HG03159 (cell line): Measurements from ENCODE around the gene EID2B.

Experiments
- ATAC-seq: cut with Tn5 transposase; IDR thresholded peaks from one replicate; pipeline ENCODE4 v1.9.1; 2021; ENCODE audit warnings: mild to moderate bottlenecking, moderate library complexity; ENCODE audit not compliant: unreplicated experiment

The EID2B gene

DNA sequence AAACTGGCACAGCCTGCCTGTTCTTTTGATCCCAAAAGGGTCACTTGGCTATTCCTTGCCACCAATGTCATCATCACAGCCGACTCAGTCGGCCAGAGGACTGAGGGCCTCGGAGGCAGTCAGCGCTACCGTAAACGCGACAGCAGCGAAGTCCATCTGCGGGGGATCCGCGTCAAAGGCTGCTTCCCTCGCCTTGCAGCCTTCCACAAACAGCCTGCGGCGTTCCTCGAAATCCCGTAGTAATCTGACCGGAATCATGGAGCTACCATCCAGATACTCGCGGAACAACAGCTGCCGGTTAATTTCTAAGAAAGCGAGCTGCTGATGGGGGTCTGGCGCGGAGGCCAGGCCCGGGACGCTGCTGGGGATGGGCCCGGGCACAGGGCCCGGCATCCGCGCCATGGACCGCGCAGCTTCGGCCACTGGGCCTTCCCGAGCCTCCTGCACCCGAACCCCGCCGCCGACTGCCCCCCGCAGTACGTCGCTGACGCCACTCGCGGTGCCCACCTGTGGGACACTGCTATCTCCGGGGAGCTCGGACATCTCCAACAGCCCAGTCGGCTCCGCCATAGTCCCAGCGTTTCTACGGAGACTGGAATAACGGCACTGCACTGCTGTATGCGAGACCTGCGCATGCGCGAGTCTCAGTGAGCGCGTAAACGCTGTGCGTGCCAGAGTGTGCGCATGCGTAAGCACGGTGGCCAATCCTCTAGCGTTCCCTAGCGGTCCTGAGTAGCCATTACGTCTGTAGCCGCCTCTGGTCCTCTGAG is at the start of gene EID2B:
EID2B (minus strand) TSS at position 620 of the 770 bp plus-strand sequence; CDS start at position 570, 50 bp downstream.
- ATAC-seq: peak; percentile 94

GRCh38 chr19:39582442-39582841 is 49.8 kb upstream of the EID2B start:
- ATAC-seq: no peak

DNA sequence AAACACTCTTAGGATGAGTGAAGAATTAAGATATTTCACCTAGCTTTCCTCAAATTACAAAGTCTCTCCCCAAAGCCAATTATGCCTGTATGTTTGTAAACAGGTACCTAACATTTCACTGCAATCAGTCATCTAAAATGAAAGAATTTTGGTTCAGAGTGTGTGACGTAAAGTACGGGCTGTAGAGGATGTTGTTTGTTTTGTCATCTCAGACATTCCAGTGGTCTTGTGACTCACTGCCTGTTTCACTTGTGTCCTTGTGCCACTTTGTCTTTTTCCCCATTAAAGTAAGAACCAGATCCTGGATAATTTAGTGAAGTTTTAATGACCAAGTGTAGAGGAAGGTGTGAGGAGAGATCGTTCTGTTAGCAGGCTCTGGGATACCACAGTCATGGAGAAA is 36.0 kb upstream of the EID2B start:
- no peak for ATAC-seq

- ATAC-seq: no peak
These were observed 33.4 kb upstream of the EID2B start for GRCh38 chr19:39566064-39566463.

- ATAC-seq: no peak
These were observed 30.8 kb upstream of the EID2B start for GRCh38 chr19:39563408-39563807.

DNA sequence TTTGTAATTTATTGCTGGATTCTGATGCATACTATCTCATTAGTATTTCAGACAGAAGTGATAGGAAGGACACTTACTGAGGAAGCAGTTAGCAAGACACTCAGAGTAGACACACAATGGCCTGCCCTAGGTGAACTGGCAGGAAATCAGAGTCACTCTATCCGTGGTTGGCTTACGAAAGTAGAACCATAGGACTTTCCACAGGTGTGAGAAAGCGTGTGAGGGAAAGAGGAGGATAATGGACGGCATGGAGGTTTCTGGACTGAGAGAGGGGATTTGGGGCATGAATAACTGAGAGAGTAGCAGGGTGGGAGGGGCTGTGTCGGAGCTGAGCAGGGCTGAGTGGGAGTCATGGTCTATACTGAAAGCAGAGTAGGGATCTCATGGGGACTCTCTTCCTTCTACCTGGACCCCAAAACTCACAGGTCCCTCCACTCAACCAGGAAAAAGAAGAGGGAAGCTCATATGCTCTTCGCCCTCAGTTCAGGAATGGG is 26.0 kb upstream of the EID2B start:
- ATAC-seq: no peak

GRCh38 chr19:39557811-39558623 is 25.4 kb upstream of the EID2B start:
- ATAC-seq: no peak

DNA sequence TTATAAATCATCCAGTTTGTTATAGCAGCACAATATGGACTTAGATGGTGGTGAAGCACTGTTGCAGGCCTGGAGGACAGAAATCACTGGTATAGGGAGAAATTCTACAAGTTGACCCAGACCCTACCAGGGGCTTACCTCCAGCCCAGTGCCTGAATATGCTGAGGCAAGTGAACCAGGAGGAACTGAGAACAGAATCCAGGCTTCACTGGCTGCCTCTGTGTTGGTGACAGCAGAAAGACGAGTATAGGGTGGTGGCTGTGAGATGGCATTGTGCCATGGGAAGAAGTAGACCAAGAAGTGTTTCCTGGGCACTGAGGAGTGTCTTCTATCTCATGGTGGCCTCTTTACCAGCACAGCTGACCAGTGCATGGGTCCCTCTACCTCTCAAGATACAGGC is 23.2 kb upstream of the EID2B start:
- no peak for ATAC-seq

GRCh38 chr19:39554701-39555311 is 22.2 kb upstream of the EID2B start:
- ATAC-seq: no peak

GRCh38 chr19:39553082-39553652 is 20.5 kb upstream of the EID2B start:
- ATAC-seq: no peak

- no peak for ATAC-seq
These were observed 17.5 kb upstream of the EID2B start for GRCh38 chr19:39550197-39550596.

DNA sequence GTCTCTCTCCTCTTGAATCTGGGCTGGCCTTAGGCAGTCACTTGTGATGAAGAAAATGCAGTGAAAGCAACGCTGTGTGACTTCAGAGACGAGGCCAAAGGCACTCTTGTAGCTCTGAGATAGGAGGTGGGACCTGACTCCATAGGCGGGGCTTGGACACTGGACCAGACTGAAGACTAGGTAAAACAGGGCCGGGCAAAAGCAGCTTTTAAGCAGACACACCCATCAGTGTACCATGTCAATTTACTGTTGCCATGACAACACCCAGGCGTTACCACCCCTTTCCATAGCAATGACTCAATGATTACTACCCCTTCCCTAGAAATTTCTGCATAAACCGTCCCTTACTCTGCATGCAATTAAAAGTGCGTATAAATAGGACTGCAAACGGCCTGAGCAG is 13.9 kb upstream of the EID2B start:
- ATAC-seq: no peak

DNA sequence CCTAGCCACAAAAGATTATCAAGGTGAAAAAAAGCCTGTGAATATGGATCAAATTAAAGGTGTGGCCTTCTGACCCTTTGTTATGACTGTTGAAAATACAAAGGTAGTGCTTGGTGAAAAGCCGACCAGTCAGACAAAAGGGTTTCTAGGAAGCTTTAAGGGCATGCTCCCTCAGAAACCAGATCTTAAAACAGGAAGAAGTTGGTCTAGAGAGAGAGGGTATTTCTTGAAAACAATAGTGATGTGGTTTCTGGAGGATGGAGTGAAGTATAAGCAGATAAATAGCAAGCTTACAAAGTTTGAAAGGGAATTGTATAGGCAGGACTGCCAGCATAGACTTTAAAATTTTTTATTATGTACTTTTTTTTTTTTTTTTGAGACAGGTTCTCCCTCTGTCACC is 12.3 kb upstream of the EID2B start:
- no peak for ATAC-seq

- ATAC-seq: no peak
These were observed 11.7 kb upstream of the EID2B start for GRCh38 chr19:39544226-39544903.

GRCh38 chr19:39543477-39543857 is 10.8 kb upstream of the EID2B start:
- no peak for ATAC-seq

DNA sequence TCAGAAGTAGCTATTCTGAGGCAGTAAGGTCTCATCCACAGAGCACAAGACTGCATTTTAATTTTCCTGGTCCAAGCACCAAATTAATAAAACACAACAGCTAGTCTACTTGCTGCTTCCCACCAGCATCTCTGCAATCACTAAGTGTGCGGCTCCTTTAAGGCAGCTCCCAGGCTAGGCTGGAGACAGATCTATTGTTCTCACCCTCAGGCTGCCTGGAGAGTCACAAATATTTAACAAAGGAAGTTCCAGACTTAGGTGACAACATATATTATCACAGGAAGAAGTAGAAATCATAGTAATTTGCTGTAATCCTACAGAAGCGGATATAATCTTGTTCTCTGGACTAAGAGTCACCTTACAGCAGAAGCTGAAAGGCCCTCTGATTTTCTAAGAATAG is 9.6 kb upstream of the EID2B start:
- no peak for ATAC-seq

DNA sequence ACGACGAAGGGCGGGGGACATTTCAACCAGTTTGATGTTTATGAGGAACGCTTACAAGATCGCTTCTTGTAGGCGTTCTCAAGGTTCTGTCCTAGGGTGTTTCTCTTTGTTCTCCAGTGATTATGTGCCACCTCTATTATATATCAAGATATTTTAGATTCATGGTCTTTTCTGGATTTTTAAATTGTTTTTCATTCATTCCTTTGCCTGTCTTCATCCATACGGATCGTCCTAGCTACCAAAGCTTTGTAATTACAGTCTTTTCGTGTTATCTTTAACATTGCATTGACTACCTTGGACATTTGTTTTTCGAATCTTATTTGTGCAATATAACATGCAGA is 7.7 kb upstream of the EID2B start:
- no peak for ATAC-seq

GRCh38 chr19:39539518-39540332 is 7.1 kb upstream of the EID2B start, which contains the start of gene EID2:
TSS of gene EID2 (minus strand) at chr19:39540161. CDS start at chr19:39540079, 82 bp downstream.
- ATAC-seq: peak; percentile 85

DNA sequence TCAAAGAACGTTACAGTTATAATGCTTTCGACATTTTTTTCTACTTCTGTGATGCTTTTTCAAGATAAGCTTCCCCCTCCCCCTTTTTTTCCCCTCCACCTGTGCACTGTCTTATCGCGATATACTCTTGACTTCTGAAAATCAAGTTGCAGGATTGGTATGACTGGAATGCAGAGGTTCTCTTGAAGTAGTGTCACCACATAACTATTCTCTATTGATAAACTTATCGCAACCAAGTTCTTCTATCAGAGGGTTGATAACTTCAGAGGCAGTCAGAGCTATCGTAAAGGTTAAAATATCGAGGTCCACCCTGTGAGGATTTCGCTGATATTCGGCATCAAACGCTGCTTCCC is 6.5 kb upstream of the EID2B start:
- ATAC-seq: no peak

GRCh38 chr19:39533791-39534190 is 1.1 kb upstream of the EID2B start:
- no peak for ATAC-seq
